Measurements from ENCODE around the gene EXO1.

- no peak for TF ChIP-seq CTCF (IDR thresholded peaks at IDR 0.05)
- no peak for TF ChIP-seq POLR2AphosphoS5 (IDR thresholded peaks at IDR 0.05)
- TF ChIP-seq POLR2A (IDR thresholded peaks at IDR 0.05), result no peak
- no peak for TF ChIP-seq EP300 (IDR thresholded peaks at IDR 0.05)
These were observed 76.2 kb downstream of the EXO1 start for GRCh38 chr1:241924080-241924808.
